VCaP (cell line): ENCODE measurements around the gene UBL4A.

Experiments used
- H3K27ac ChIP-seq: fragments of 450-650 bp; 2 replicates; pipeline ENCODE4 v1.5.1; 2017
- TF ChIP-seq, protein P1 (sequence below): fragments of 450-650 bp; conservative IDR thresholded peaks from 2 replicates; pipeline ENCODE4 v1.5.1; 2017; ENCODE audit warnings: mild to moderate bottlenecking, moderate library complexity

UBL4A gene

DNA sequence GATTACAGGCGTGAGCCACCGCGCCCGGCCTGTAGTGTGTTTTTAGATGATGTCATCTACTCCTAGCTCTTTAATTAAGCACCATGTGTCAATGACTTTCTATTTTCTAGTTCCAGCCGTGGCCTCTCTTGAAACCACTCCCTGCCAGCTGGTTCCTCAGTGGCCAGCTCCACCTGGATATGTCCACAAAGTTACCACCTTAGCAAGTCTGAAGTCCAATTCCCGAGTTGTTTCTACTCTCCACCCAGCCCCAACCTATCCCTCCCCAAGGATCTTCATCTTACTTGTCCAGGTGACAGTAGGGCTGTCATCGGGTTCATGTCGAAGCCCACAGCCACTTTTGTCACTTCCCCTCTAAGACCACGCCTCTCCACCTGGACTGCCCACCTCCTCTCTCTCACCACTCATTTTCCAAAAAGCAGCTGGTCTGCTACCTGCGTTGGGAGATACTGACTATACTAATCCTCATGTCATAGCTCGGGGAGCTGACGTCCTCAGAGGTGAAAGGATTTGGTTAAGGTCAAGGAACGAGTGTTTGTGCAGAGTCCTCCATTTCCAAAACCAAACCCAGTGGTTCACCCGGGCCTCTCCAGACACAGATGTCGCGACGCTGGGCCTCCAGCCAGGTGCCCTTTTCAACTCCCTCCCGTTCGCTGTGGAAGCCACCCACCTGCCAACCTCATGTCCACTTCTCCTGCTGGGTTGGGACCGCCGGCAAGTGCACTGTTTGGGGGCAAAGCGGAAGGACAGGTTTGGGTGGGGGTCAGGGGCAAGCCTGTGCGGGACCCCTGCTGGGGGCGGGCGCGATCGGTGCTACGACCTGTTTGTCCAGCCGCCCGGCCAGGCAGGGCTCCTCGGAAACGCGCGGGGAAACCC, 28.9 kb upstream of the UBL4A start:
- TF ChIP-seq, protein P1, sequence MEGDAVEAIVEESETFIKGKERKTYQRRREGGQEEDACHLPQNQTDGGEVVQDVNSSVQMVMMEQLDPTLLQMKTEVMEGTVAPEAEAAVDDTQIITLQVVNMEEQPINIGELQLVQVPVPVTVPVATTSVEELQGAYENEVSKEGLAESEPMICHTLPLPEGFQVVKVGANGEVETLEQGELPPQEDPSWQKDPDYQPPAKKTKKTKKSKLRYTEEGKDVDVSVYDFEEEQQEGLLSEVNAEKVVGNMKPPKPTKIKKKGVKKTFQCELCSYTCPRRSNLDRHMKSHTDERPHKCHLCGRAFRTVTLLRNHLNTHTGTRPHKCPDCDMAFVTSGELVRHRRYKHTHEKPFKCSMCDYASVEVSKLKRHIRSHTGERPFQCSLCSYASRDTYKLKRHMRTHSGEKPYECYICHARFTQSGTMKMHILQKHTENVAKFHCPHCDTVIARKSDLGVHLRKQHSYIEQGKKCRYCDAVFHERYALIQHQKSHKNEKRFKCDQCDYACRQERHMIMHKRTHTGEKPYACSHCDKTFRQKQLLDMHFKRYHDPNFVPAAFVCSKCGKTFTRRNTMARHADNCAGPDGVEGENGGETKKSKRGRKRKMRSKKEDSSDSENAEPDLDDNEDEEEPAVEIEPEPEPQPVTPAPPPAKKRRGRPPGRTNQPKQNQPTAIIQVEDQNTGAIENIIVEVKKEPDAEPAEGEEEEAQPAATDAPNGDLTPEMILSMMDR: no peak
- peak overlapping the region; percentile 86 for H3K27ac ChIP-seq

DNA sequence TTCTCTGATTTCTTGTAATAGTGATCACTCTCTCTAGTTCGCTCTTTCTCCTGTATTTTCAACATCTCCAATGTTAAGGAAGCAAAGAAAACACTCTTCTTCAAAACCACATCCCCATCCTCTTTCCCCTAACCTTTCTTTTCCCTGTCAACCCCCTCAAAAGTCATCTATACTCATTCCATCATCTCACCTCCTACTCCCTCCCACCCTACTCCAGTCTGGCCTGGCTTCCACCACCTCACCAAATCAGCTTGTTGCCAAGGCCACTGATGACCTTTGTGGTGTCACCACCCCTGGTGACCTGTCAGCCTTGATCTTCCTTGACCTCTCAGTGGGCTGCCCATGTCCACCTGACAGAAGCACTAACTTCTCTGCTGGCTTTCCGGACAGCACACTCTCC, 27.3 kb upstream of the UBL4A start:
- TF ChIP-seq, protein P1: no peak
- H3K27ac ChIP-seq: no peak overlapping the region

DNA sequence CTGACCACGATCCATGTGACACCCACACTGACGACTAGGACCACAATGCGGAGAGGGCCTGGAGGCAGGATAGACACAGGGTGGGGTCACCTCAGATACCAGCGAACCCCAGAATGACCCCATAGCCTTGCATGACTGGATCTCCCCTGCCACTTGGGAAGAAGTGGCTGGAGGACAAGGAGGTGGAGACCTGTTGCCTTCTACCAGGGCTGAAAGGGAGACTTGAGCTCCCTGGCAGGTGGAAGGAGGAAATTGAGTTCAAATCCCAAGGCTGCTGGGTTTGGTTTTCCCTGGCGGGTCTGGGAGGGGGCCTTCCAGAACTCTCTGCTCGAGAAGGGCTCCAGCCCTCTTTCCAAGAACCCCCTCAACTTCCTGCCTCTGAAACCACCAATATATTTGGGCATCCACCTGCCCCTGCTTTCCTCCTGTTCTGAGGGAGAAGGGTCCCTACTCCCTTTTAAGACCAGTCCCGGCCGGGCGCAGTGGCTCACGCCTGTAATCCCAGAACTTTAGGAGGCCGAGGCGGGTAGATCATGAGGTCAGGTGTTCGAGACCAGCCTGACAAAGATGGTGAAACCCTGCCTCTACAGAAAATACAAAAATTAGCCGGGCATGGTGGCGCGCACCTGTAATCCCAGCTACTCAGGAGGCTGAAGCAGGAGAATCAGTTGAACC, 26.6 kb upstream of the UBL4A start:
- TF ChIP-seq, protein P1: no peak
- no peak overlapping the region for H3K27ac ChIP-seq

DNA sequence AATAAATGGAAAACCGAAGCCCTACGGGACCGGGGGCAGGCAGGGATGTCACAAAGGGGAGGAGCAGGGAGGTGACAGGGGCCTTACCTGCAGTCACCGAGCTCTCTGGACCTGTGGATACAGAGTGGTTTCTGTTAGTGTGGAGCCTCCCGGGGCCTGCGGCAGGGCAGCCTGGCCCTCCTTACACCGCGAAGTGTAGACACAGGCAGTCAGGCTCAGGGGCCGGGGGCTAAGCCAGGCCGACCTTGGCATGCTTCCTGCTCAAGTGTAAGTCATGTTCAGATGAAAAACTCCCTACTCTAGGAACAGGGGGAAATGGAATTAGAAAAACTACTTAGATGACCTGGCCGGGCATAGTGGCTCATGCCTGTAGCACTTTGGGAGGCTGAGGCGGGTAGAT, 25.3 kb upstream of the UBL4A start:
- TF ChIP-seq, protein P1: no peak
- no peak overlapping the region for H3K27ac ChIP-seq

DNA sequence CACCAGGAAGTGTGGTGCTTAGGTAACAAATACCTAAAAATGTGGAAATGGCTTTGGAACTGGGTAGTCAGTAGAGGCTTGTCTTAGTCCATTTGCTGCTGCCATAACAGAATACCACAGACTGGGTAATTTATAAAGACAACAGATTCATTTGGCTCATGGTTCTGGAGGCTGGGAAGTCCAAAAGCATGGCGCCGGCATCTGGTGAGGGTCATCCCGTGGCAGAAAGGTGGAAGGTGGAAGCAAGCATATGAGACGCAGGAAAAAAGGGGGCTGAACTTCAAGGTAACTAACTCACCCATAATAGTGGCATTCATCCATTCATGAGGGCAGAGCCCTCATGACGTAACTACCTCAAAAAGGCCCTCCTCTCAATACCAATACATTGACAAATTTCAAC, 23.0 kb upstream of the UBL4A start:
- H3K27ac ChIP-seq: no peak overlapping the region
- TF ChIP-seq, protein P1: no peak

DNA sequence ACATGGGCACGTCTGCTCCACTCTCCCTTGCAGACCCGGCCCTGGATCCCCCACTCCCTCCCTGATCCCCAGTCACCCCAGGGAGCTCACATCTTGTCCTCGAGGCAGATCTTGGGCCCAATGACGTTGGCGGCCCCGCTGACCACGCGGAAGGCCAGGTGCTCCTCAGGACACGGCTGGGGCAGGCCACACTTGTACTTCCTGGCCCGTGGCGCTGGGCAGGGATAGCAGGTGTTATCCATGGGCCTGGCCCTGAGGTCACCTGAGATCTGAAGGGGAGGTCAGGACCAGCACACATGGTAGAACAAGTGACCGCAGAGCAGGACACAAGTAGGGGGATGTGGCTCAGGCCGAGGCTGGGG, 21.9 kb upstream of the UBL4A start:
- TF ChIP-seq, protein P1: no peak

DNA sequence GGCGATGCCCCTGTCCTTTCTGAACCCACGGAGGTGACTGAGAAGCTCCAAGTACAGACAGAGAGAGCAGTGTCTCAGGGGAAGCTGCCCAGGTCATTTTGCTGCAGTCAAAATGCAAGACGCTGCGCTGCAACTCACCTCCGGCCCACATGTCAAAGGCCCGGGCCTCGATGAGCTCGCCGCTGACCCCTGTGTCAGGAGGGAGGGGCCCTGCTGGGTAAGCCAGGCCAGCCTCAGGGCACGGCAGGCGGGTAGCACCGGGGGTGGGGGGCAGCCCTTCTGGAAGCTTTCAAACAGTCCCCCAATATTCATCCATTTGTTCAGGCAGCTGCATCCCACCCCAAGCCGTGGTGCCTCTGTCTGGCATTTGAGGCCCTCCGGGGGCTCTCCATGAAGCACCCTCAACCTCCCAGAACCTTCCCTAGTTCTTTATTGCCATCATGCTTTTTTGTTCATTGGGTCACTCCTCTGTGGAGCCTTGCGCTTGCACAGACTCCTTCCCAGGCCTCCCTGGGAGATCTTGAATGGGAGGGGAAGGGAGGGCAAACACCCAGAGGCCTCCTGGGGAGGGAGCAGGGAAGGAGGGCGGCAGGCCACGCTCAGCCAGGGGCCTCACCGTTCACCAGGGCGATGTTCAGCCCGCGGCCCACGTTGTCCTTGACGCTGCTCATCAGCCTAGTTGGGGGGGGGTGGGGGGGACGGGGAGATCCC, 21.4 kb upstream of the UBL4A start:
- TF ChIP-seq, protein P1: no peak
- no peak overlapping the region for H3K27ac ChIP-seq

More for the DNA sequence above, 21.9 kb upstream of the UBL4A start:
- H3K27ac ChIP-seq: no peak overlapping the region
